ENCODE results near the gene CCDC188.

CCDC188 gene

GRCh38 chr22:20128619-20128901, 22.3 kb downstream of the CCDC188 start:
- POLR2A ChIA-PET: no interaction called here
- TF ChIP-seq CTCF (IDR thresholded peaks at IDR 0.05; ENCODE audit: control extremely low read depth, extremely low read depth, low read depth, missing control alignments): no peak
- CTCF ChIA-PET: interaction anchor here (1.2 to 2.8 kb wide), 7 partner anchors 8 to 160 kb away, joined by 3 to 19 read pairs (median 5); partner anchors contain the start of gene TRMT2A
- no peak for DNase-seq (ENCODE audit: extremely low spot score)

- no peak for TF ChIP-seq CTCF (IDR thresholded peaks at IDR 0.05; ENCODE audit: control extremely low read depth, extremely low read depth, low read depth, missing control alignments)
- ChIA-PET CTCF (interaction anchor here (2.8 kb wide), 1 partner anchor 158 kb away, joined by 19 read pairs; no protein-coding TSS in a partner anchor), POLR2A (interaction anchor here (0.8 kb wide), 1 partner anchor 11 kb away, joined by 3 read pairs; the partner anchor contains the start of gene TRMT2A)
- DNase-seq (ENCODE audit: extremely low spot score): no peak
Observed at GRCh38 chr22:20127869-20128618, 22.8 kb downstream of the CCDC188 start.

DNA sequence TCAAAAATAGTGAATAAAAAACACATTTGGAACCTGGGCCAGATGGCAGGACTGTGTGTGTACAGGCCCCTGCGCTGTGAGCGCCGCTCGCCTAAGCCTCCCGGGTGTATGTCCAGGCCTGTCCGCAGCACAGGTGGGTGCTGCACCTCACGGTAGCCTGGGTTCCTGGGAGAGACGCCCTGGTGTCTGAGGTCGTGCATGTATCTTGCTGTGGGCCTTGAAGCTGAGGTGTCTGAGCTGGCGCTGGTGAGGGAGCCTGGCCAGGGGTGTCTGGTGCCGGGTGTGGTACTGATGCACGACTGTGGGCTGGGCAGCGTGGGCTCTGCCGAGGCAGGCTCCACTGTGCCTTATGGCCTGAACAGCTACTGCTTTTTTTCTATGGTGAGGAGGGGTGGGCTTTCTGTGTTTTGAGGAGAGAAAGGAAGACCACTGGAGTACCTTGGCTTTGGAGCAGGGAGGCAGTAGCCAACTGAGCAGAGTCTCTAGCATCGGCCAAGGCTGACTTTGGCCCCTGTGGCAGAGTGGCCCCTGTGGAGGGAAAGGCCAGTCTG, 23.5 kb downstream of the CCDC188 start:
- CTCF ChIA-PET: interaction anchor here (2.8 kb wide), 1 partner anchor 157 kb away, joined by 19 read pairs; no protein-coding TSS in a partner anchor
- no peak for DNase-seq (ENCODE audit: extremely low spot score)
- no peak for TF ChIP-seq CTCF (IDR thresholded peaks at IDR 0.05; ENCODE audit: control extremely low read depth, extremely low read depth, low read depth, missing control alignments)
- POLR2A ChIA-PET: interaction anchor here (0.8 kb wide), 1 partner anchor 10 kb away, joined by 3 read pairs; the partner anchor contains the start of gene TRMT2A

DNA sequence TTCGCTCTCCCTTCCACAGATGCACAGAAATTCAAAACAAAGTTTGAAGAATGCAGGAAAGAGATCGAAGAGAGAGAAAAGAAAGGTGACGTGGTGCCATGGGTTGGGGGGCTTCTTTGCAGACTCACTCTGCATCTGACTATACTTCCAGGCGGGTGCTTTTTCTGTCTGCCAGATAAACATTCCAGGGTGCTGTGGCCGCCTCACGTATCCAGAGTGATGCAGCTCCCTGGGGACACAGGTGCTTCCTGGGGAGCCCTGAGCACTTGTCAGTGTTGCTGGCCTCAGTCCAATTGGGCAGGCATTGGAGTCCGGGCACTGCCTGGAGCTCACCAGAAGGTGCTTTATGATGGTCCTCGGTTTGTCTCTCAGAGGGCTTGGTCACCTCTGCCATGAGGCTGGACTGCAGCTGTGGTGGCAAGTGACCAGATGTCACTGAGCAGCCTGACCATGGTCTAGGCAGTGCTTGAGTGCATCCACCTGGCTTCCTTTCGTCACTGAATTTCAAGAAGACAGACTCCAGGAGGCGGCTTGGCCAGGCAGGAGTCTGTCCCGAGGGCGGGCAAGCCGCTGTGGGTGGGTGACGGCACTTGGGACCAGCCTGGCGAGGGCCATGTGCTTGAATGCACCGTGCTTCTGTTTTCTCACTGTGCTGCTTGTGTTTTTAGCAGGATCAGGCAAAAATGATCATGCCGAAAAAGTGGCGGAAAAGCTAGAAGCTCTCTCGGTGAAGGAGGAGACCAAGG, 24.4 kb downstream of the CCDC188 start:
- no peak for TF ChIP-seq CTCF (IDR thresholded peaks at IDR 0.05; ENCODE audit: control extremely low read depth, extremely low read depth, low read depth, missing control alignments)
- POLR2A ChIA-PET: interaction anchor here (0.6 kb wide), 1 partner anchor 302 kb away, joined by 3 read pairs; no protein-coding TSS in a partner anchor
- CTCF ChIA-PET: no interaction called here
- no peak for DNase-seq (ENCODE audit: extremely low spot score)

GRCh38 chr22:20125201-20126174, 25.4 kb downstream of the CCDC188 start:
- no peak for DNase-seq (ENCODE audit: extremely low spot score)
- ChIA-PET CTCF (no interaction called here), POLR2A (interaction anchor here (0.6 kb wide), 3 partner anchors 303 to 1450 kb away, joined by 3 to 7 read pairs (median 3); no protein-coding TSS in a partner anchor)
- TF ChIP-seq CTCF (IDR thresholded peaks at IDR 0.05; ENCODE audit: control extremely low read depth, extremely low read depth, low read depth, missing control alignments): no peak
